Measurements from ENCODE around the gene CAMKK1. TPM values are rescaled to one million over a fixed set of nuclear protein-coding genes. Genes with fewer than 3 reads are reported as not detected.
"Not testable (repeated sequence)": the region's sequence is repeated elsewhere in the genome, so short reads cannot be mapped to it uniquely, and the experiment has no call there.

CAMKK1 gene
- total and polyA plus RNA-seq, 2 donors: 5.8 to 13.6 TPM

- DNase-seq (ENCODE audit: extremely low spot score): no peak
- H3K4me1 ChIP-seq (ENCODE audit: insufficient read depth): no peaks in the 10 kb centered on the region
- H3K4me3 ChIP-seq (ENCODE audit: low read depth, low read length): no peak overlapping the region
- no peak overlapping the region for H3K27ac ChIP-seq (ENCODE audit: low read depth)
- WGBS: 73% methylated on average over 17 of the region's 17 CpGs
- no peaks in the 10 kb centered on the region for H3K36me3 ChIP-seq (ENCODE audit: insufficient read depth)
These were observed 25.7 kb downstream of the CAMKK1 start for GRCh38 chr17:3867106-3867505.

- Histone ChIP-seq H3K36me3 (ENCODE audit: insufficient read depth) (no peaks in the 10 kb centered on the region), H3K27ac (ENCODE audit: low read depth) (no peak overlapping the region), H3K4me1 (ENCODE audit: insufficient read depth) (no peaks in the 10 kb centered on the region), H3K4me3 (ENCODE audit: low read depth, low read length) (no peak overlapping the region)
- 96% methylated on average over 21 of the region's 21 CpGs for WGBS
- DNase-seq (ENCODE audit: extremely low spot score): no peak
These were observed 26.6 kb downstream of the CAMKK1 start for GRCh38 chr17:3866276-3866675.

- 74% methylated on average over 8 of the region's 8 CpGs for WGBS
- H3K27ac ChIP-seq (ENCODE audit: low read depth): no peak overlapping the region
- DNase-seq (ENCODE audit: extremely low spot score): no peak
- H3K4me3 ChIP-seq (ENCODE audit: low read depth, low read length): no peak overlapping the region
- no peaks in the 10 kb centered on the region for H3K4me1 ChIP-seq (ENCODE audit: insufficient read depth)
- no peaks in the 10 kb centered on the region for H3K36me3 ChIP-seq (ENCODE audit: insufficient read depth)
These were observed 27.7 kb downstream of the CAMKK1 start for GRCh38 chr17:3865176-3865575.

GRCh38 chr17:3864534-3864933, 28.3 kb downstream of the CAMKK1 start:
- WGBS: 89% methylated on average over 10 of the region's 10 CpGs
- Histone ChIP-seq H3K27ac (ENCODE audit: low read depth) (no peak overlapping the region), H3K36me3 (ENCODE audit: insufficient read depth) (no peaks in the 10 kb centered on the region), H3K4me1 (ENCODE audit: insufficient read depth) (no peaks in the 10 kb centered on the region), H3K4me3 (ENCODE audit: low read depth, low read length) (no peak overlapping the region)
- no peak for DNase-seq (ENCODE audit: extremely low spot score)

GRCh38 chr17:3861761-3862681, 30.8 kb downstream of the CAMKK1 start:
- no peak for DNase-seq (ENCODE audit: extremely low spot score)
- no peak overlapping the region for H3K4me3 ChIP-seq (ENCODE audit: low read depth, low read length)
- no peaks in the 10 kb centered on the region for H3K36me3 ChIP-seq (ENCODE audit: insufficient read depth)
- 85% methylated on average over 28 of the region's 28 CpGs for WGBS
- no peaks in the 10 kb centered on the region for H3K4me1 ChIP-seq (ENCODE audit: insufficient read depth)
- no peak overlapping the region for H3K27ac ChIP-seq (ENCODE audit: low read depth)

- Histone ChIP-seq H3K4me3 (ENCODE audit: low read depth, low read length) (no peak overlapping the region), H3K4me1 (ENCODE audit: insufficient read depth) (no peaks in the 10 kb centered on the region), H3K27ac (ENCODE audit: low read depth) (no peak overlapping the region), H3K36me3 (ENCODE audit: insufficient read depth) (no peaks in the 10 kb centered on the region)
- no peak for DNase-seq (ENCODE audit: extremely low spot score)
- WGBS: 93% methylated on average over 30 of the region's 30 CpGs
These were observed 31.7 kb downstream of the CAMKK1 start for GRCh38 chr17:3860939-3861700.

GRCh38 chr17:3859940-3860339, 32.9 kb downstream of the CAMKK1 start:
- Histone ChIP-seq H3K36me3 (ENCODE audit: insufficient read depth) (no peaks in the 10 kb centered on the region), H3K4me3 (ENCODE audit: low read depth, low read length) (no peak overlapping the region), H3K27ac (ENCODE audit: low read depth) (no peak overlapping the region), H3K4me1 (ENCODE audit: insufficient read depth) (no peaks in the 10 kb centered on the region)
- no peak for DNase-seq (ENCODE audit: extremely low spot score)
- WGBS: 73% methylated on average over 9 of the region's 9 CpGs

GRCh38 chr17:3857261-3858105, 35.4 kb downstream of the CAMKK1 start:
- Histone ChIP-seq H3K4me3 (ENCODE audit: low read depth, low read length) (no peak overlapping the region), H3K36me3 (ENCODE audit: insufficient read depth) (no peaks in the 10 kb centered on the region), H3K27ac (ENCODE audit: low read depth) (no peak overlapping the region), H3K4me1 (ENCODE audit: insufficient read depth) (no peaks in the 10 kb centered on the region)
- WGBS: 77% methylated on average over 16 of the region's 16 CpGs
- DNase-seq (ENCODE audit: extremely low spot score): no peak

GRCh38 chr17:3854204-3854603, 38.6 kb downstream of the CAMKK1 start:
- H3K4me3 ChIP-seq (ENCODE audit: low read depth, low read length); H3K4me1 ChIP-seq (ENCODE audit: insufficient read depth); H3K27ac ChIP-seq (ENCODE audit: low read depth); DNase-seq (ENCODE audit: extremely low spot score); H3K36me3 ChIP-seq (ENCODE audit: insufficient read depth): not testable (repeated sequence)
- WGBS: 92% methylated on average over 21 of the region's 36 CpGs

- no peak overlapping the region for H3K27ac ChIP-seq (ENCODE audit: low read depth)
- no peak overlapping the region for H3K4me3 ChIP-seq (ENCODE audit: low read depth, low read length)
- 75% methylated on average over 10 of the region's 10 CpGs for WGBS
- H3K4me1 ChIP-seq (ENCODE audit: insufficient read depth): no peaks in the 10 kb centered on the region
- no peaks in the 10 kb centered on the region for H3K36me3 ChIP-seq (ENCODE audit: insufficient read depth)
- no peak for DNase-seq (ENCODE audit: extremely low spot score)
These were observed 40.3 kb downstream of the CAMKK1 start for GRCh38 chr17:3852561-3852960.

GRCh38 chr17:3851461-3852100, 41.3 kb downstream of the CAMKK1 start:
- Histone ChIP-seq H3K36me3 (ENCODE audit: insufficient read depth) (no peaks in the 10 kb centered on the region), H3K27ac (ENCODE audit: low read depth) (no peak overlapping the region), H3K4me1 (ENCODE audit: insufficient read depth) (no peaks in the 10 kb centered on the region), H3K4me3 (ENCODE audit: low read depth, low read length) (no peak overlapping the region)
- 76% methylated on average over 24 of the region's 24 CpGs for WGBS
- no peak for DNase-seq (ENCODE audit: extremely low spot score)

- 87% methylated on average over 9 of the region's 9 CpGs for WGBS
- Histone ChIP-seq H3K4me3 (ENCODE audit: low read depth, low read length) (no peak overlapping the region), H3K4me1 (ENCODE audit: insufficient read depth) (no peaks in the 10 kb centered on the region), H3K27ac (ENCODE audit: low read depth) (no peak overlapping the region), H3K36me3 (ENCODE audit: insufficient read depth) (no peaks in the 10 kb centered on the region)
- DNase-seq (ENCODE audit: extremely low spot score): no peak
These were observed 44.5 kb downstream of the CAMKK1 start for GRCh38 chr17:3848229-3848835.

Measured in urinary bladder (tissue), 4 donors.